Measurements from ENCODE around the gene PAXX. TPM values are rescaled to one million over a fixed set of nuclear protein-coding genes. Genes with fewer than 3 reads are reported as not detected.

Gene PAXX, protein sequence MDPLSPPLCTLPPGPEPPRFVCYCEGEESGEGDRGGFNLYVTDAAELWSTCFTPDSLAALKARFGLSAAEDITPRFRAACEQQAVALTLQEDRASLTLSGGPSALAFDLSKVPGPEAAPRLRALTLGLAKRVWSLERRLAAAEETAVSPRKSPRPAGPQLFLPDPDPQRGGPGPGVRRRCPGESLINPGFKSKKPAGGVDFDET
- 34.4 to 38.7 TPM (median 36.8 TPM) in 3 replicates for total RNA-seq
- long read RNA-seq, transcript PAXX-208 (5 exons, 1,077 nt), result minor isoform, 5 of 47 reads
- long read RNA-seq, transcript PAXX-201 (7 exons, 812 nt), result major isoform, 9 of 47 reads
- long read RNA-seq, partial matches to known transcripts, result 16 of 47 reads
- long read RNA-seq, other reads (novel, unspliced or antisense), result 14 of 47 reads

GRCh38 chr9:136991993-136992818 is at the start of gene PAXX:
TSS of gene PAXX (plus strand) at chr9:136992422. CDS start at chr9:136992444, 22 bp downstream.
- peaks cover 5% of the 10 kb centered on the region for H3K9me3 Mint-ChIP-seq (ENCODE audit: low read depth)
- no peaks in the 10 kb centered on the region for H3K36me3 Mint-ChIP-seq (ENCODE audit: low read depth)
- peak within 1 kb of the TSS; percentile 76 for H3K4me3 Mint-ChIP-seq (ENCODE audit: unreplicated experiment)
- H3K27ac Mint-ChIP-seq (ENCODE audit: unreplicated experiment), result peak within 1 kb of the TSS; percentile 69
- DNase-seq (ENCODE audit: low spot score), result no peak
- TF ChIP-seq, protein P1, sequence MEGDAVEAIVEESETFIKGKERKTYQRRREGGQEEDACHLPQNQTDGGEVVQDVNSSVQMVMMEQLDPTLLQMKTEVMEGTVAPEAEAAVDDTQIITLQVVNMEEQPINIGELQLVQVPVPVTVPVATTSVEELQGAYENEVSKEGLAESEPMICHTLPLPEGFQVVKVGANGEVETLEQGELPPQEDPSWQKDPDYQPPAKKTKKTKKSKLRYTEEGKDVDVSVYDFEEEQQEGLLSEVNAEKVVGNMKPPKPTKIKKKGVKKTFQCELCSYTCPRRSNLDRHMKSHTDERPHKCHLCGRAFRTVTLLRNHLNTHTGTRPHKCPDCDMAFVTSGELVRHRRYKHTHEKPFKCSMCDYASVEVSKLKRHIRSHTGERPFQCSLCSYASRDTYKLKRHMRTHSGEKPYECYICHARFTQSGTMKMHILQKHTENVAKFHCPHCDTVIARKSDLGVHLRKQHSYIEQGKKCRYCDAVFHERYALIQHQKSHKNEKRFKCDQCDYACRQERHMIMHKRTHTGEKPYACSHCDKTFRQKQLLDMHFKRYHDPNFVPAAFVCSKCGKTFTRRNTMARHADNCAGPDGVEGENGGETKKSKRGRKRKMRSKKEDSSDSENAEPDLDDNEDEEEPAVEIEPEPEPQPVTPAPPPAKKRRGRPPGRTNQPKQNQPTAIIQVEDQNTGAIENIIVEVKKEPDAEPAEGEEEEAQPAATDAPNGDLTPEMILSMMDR (IDR thresholded peaks at IDR 0.05), result peak; percentile 15
- peaks cover 31% of the 10 kb centered on the region for H3K4me1 Mint-ChIP-seq (ENCODE audit: low read depth)
- no peaks in the 10 kb centered on the region for H3K27me3 Mint-ChIP-seq (ENCODE audit: low read depth)

DNA sequence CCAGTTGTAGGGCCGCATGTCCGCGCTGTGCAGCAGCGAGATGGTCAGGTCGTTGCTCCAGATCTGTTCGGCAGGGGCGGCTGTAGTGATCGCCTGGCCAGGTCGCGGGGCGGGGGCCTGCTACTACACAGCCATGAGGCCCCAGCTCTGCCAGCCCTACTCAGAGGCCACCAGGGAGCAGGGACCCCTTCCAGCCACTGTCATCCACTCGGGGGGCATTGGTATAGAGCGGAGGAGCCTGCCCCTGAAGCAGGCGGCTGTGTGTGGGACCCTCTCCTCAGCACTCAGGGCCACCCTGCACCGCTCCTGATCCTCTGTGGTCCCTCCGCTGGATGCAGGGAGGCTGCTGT is 49.4 kb upstream of the PAXX start:
- peaks cover 6% of the 10 kb centered on the region for H3K4me1 Mint-ChIP-seq (ENCODE audit: low read depth)
- TF ChIP-seq, protein P1 (IDR thresholded peaks at IDR 0.05), result no peak
- H3K27ac Mint-ChIP-seq (ENCODE audit: unreplicated experiment), result no peak overlapping the region
- no peaks in the 10 kb centered on the region for H3K27me3 Mint-ChIP-seq (ENCODE audit: low read depth)
- DNase-seq (ENCODE audit: low spot score), result peak; percentile 83
- H3K9me3 Mint-ChIP-seq (ENCODE audit: low read depth), result no peaks in the 10 kb centered on the region
- H3K4me3 Mint-ChIP-seq (ENCODE audit: unreplicated experiment), result peak overlapping the region; percentile 68
- peaks cover 12% of the 10 kb centered on the region for H3K36me3 Mint-ChIP-seq (ENCODE audit: low read depth)

DNA sequence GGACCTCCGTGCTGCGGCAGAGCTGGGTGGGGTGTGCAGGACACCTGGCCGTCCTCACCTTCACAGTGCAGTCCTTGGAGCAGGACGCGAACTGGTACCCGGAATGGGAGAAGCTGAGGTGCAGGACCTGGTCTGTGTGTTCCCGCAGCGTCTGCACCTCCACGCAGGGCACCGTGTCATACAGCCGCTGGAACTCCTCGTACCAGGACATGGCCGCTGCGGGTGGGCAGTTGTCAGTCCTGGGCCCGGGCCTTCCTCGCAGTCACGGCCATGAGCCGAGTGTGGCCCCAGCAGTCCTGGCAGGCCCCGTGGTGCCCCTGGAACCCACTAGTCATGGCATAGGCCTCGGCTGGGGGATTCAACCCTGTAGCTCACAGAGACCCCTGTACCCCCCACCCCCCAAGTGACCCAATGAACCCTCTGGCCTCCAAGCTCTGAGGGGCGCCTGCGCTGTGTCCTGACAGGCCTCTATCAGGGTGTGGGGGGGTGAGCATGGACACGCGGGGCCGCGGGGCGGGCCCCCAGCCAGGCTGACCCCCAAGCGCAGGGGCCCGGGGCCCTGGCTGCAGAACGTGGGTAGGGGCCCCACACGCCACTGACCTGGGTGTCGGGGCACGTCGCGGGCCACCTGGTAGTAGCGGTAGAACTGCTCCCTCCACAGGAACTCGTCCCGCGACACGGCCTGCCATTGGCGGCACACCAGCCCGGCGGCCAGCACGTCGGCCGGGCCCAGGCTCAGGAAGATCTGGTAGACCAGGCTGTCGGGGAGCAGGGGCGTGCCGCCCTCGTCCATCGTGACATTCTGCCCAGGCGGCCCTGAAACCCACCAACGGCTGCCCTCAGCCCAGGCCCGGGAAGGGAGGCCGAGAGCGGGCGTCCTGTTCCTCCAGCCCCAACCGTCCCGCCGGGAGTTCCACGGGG is 48.7 kb upstream of the PAXX start:
- Mint-ChIP-seq H3K27me3 (ENCODE audit: low read depth) (no peaks in the 10 kb centered on the region), H3K9me3 (ENCODE audit: low read depth) (no peaks in the 10 kb centered on the region), H3K4me3 (ENCODE audit: unreplicated experiment) (peak overlapping the region; percentile 70), H3K4me1 (ENCODE audit: low read depth) (peaks cover 9% of the 10 kb centered on the region), H3K27ac (ENCODE audit: unreplicated experiment) (peak overlapping the region; percentile 69), H3K36me3 (ENCODE audit: low read depth) (peaks cover 11% of the 10 kb centered on the region)
- DNase-seq (ENCODE audit: low spot score), result peak; percentile 94
- TF ChIP-seq, protein P1 (IDR thresholded peaks at IDR 0.05), result peak; percentile 35

DNA sequence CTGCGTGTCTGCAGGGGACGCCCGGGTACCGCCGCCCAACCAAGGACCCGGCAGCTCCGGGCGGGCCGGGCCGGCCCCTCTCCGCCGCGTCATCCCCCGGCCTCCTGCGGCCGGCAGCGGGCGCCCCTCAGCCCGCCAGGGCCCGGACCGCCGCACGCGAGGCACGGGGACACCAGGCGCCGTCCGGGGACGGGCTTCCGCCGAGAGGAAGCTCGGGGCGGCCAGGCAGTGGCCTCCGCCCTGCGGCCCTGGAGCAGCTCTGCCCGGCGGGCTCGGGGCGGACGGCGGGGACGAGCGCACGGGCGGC is 48.1 kb upstream of the PAXX start:
- H3K27me3 Mint-ChIP-seq (ENCODE audit: low read depth), result no peaks in the 10 kb centered on the region
- peaks cover 9% of the 10 kb centered on the region for H3K4me1 Mint-ChIP-seq (ENCODE audit: low read depth)
- peak overlapping the region; percentile 70 for H3K4me3 Mint-ChIP-seq (ENCODE audit: unreplicated experiment)
- H3K36me3 Mint-ChIP-seq (ENCODE audit: low read depth), result peaks cover 7% of the 10 kb centered on the region
- TF ChIP-seq, protein P1 (IDR thresholded peaks at IDR 0.05), result no peak
- H3K9me3 Mint-ChIP-seq (ENCODE audit: low read depth), result no peaks in the 10 kb centered on the region
- peak; percentile 90 for DNase-seq (ENCODE audit: low spot score)
- H3K27ac Mint-ChIP-seq (ENCODE audit: unreplicated experiment), result no peak overlapping the region
